ENCODE measurements around the gene PDE6A.

GRCh38 chr5:149944666-149945065, at the start of gene PDE6A:
- TF ChIP-seq EZH2phosphoT487 (IDR thresholded peaks at IDR 0.05; ENCODE audit: borderline replicate concordance, low read depth, low read length) = no peak
- TF ChIP-seq, protein P1, sequence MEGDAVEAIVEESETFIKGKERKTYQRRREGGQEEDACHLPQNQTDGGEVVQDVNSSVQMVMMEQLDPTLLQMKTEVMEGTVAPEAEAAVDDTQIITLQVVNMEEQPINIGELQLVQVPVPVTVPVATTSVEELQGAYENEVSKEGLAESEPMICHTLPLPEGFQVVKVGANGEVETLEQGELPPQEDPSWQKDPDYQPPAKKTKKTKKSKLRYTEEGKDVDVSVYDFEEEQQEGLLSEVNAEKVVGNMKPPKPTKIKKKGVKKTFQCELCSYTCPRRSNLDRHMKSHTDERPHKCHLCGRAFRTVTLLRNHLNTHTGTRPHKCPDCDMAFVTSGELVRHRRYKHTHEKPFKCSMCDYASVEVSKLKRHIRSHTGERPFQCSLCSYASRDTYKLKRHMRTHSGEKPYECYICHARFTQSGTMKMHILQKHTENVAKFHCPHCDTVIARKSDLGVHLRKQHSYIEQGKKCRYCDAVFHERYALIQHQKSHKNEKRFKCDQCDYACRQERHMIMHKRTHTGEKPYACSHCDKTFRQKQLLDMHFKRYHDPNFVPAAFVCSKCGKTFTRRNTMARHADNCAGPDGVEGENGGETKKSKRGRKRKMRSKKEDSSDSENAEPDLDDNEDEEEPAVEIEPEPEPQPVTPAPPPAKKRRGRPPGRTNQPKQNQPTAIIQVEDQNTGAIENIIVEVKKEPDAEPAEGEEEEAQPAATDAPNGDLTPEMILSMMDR (conservative IDR thresholded peaks at IDR 0.05; ENCODE audit: low read length) = no peak

Data from OCI-LY7 (cell line).